Stimulated activated naive CD8-positive, alpha-beta T cell treated with anti-CD3 and anti-CD28 coated beads, Interleukin-15, Interleukin-2, amounts not matched to agents 100 U/mL and 50 U/mL, for 24 hours (primary cell): Measurements from ENCODE around the gene NKD2.
"Not testable (repeated sequence)": the region's sequence is repeated elsewhere in the genome, so short reads cannot be mapped to it uniquely, and the experiment has no call there.

Source experiments
- ATAC-seq: fragments of 150-1000 bp; cut with Tn5 transposase; one replicate; pipeline ENCODE4 v1.10.0; 2021
- DNase-seq: peaks from one replicate; pipeline ENCODE4 v3.0.0; 2021

The NKD2 gene

DNA sequence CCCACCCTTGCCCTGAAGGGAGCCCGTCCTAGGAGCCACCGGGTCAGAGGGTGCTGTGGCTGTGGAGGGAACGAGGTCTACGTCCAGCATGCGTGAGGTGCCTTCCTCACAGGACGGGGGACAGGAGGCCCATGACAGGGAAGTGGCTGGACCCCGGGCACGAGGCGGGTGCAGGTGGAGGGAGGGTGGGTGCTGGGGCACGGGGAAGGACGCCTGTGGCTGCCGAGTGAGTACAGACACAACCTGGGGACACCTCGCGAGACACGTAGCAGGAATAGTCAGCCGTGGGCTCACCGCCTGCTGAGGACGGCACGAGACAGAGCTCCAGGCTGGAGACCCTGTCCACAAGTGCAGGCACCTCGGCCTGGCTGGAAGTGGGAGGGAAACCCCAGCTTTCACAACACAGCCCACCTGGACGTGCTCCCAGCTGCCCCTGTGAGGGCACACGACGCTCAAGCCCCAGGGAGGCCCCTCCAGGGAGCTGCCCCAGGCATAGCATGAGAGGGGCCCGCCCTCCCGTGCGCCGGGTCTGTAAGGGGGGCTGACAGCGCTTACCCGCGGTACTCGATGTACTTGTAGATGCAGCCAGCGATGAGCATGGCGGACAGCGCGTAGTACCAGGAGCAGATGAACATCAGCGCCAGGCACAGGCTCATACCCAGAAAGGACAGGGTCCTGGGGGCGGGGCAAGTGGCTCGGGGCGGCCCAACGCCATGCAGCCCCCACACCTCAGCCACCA lies 66.4 kb downstream of the NKD2 start:
- no peak for ATAC-seq
- DNase-seq = no peak

DNA sequence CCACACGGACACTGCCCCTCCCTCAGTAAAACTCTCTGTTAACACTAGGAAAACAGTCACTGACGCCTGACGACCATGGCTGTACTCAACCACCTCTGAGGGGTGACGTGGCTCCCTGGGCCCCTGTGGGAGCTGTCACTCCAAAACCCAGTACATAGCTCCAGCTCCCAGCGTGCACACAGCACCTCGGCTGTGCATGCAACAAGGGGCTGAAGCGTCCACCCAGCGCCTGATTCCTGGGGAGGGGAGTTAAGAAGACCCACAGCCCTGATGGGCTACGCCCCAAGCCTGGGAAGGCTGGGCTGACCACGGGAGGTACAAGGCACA lies 66.9 kb downstream of the NKD2 start:
- ATAC-seq = no peak
- DNase-seq = no peak

DNA sequence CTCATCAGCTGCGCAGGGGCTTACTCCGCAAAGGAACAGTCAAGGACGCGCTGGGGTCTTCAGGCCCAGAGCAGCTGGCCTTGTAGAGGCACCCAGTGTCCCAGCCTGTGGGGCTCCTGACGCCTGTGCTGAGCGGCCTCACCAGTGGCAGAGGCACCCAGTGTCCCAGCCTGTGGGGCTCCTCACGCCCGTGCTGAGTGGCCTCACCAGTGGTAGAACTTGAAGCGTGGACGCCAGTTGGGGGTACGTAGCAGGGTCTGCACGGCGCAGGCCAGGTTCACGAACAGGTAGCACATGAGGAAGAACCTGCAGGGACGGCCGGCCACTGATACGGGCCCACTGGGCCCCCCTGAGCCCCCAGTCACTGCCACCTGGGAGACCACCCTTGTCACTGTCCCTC lies 67.3 kb downstream of the NKD2 start:
- ATAC-seq = no peak
- no peak for DNase-seq

DNA sequence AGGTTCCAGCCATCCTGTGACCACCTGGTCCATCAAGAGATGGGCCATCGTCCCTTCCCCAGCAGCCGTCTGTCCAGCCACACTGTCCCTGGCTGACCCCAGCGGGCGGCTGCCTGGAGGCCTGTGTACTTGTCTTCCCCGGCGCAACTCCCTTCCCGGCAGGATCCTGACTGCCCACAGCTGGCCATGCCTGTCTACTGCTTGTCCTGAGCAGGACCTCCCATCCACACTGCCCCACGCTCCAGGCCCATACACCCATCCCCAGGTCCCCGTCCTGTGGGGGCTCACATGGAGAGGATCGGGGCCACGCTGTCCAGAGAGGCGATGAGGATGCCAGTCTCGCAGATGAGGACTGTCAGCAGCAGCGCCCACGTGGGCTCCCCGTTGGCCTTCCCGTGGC lies 67.8 kb downstream of the NKD2 start:
- no peak for DNase-seq
- no peak for ATAC-seq

DNA sequence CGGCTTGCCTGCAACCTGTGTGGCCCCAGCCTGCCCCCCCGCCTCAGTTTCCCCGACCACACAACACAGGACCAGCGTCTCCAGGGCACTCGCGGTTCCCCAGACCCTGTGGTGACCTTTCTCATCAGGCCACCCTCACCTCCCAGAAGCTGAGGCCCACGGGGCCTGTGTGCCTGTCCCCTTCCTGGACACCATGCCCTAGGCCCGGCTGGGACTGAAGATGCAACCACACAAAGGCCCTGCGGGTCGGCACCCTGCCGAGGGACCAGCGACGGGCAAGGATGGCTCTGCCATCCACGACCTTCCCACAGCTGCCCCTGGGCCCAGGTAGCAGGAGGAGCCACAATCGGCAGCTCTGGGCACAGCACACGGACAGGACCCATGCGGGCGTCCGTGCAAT lies 68.4 kb downstream of the NKD2 start:
- no peak for DNase-seq

DNA sequence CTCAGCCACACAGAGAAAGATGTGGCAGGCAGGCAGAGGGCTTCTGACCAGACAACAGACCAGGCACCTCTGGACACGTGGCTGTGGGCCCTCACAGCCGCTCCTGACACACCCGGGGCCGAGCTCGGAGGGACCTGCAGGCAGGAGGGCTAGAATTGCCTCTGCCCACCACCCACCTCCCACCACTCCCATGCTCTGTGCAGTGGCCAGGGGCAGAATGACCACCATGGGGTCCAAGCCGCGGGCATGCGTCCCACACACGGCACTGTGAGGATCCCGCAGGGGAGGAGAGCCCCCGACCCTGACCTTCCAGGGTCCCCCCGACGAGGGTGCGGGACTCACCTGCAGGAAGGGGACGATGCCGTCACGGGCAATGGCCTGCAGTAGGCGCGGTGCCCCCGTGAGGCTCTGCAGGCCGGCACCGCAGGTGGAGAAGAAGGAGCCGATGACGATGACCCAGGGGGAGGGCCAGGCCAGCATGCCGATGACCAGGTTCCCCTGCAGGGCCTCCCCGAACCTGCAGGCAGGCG lies 69.0 kb downstream of the NKD2 start:
- ATAC-seq = no peak
- DNase-seq = no peak

More for the DNA sequence above, 68.4 kb downstream of the NKD2 start:
- no peak for ATAC-seq

DNA sequence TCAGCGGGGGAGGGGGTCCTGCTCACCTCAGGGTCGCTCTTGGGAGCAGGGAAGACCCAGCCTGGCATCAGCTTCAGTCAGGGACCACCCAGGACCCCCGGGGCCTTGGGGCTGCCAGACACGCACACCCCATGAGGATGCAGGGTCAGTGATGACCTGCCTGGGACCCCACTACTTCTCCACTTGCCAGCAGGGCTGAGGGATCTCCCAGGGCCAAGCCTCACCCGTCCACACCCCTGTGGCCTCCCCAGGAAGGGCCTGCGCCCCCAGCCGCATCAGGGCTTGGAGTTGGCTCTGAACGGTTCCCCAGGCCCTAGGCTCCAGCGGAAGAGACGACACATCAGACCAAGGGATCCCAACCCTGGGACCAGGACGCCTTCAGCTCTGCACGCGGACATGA lies 69.6 kb downstream of the NKD2 start:
- DNase-seq = no peak
- no peak for ATAC-seq

DNA sequence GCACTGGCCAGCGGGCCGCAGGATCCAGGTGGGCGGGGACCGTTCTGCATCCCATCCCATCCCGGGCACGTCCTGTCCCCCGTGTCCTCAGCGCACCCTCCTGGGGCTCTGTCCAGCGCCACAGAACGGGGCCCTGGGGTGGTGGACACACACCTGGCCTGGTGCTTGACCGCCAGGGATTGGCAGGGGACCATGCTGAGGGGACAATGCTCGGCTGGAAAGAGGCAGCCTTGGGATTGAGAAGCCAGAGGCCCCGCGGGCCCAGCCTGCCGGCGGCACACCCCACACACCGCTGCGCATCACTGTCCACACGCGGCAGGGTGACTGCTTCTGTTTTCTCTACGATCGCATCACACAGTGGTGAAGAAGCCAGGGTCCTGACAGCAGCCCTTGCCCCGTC lies 70.2 kb downstream of the NKD2 start:
- no peak for DNase-seq
- ATAC-seq = no peak

DNA sequence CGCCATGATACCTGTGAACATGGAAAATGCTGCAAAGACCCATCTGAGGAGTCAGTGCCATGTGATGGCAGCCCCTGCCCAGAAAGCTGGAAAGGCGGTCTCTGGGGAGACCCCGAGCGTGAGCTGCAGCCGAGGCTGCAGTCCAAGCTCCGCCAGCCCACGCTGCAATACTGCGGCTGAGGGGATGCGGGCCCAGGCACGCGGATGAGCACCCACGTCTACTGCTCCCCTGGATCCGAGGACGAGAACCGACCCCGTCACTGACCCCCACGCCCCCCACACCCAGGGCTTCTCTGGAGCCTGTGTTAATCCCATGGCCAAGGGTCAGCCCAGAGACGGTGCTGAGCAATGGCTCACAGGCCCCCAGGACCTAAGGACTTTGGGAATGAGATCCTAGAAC lies 70.9 kb downstream of the NKD2 start:
- DNase-seq (no peak), ATAC-seq (no peak)

DNA sequence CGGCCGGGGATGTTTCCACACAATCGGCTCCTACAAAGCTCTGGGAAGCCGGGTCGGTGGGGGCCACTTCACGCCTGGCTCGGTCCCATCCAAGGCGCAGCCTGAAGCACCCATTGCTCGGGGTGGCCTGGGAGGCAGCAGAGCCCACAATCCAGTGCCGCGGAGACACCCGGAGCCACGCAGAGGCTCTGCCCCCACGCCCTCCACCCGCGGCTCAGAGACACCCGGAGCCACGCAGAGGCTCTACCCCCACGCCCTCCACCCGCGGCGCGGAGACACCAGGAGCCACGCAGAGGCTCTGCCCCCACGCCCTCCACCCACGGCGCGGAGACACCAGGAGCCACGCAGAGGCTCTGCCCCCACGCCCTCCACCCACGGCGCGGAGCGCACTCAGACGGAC lies 71.4 kb downstream of the NKD2 start:
- DNase-seq = no peak
- no peak for ATAC-seq

DNA sequence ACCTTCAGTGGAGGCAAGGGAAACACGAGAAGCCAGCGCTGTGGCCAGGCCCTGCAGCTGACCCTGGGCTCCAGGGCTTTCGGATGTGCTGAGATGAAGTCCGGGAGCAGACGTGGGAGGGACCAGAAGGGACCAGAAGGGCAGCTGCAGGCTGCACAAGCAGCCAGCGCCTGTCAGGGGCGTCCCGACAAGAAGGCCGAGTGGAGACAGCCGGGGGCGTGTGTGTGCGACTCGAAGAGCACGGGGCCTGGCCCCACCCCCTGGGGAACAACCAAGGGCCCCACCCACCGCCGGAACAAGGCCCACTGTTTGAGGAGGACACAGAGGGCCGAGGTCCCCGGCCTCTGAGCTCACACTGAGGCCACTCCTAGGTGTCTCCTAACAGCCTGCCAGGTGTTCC lies 71.8 kb downstream of the NKD2 start:
- no peak for ATAC-seq
- no peak for DNase-seq

DNA sequence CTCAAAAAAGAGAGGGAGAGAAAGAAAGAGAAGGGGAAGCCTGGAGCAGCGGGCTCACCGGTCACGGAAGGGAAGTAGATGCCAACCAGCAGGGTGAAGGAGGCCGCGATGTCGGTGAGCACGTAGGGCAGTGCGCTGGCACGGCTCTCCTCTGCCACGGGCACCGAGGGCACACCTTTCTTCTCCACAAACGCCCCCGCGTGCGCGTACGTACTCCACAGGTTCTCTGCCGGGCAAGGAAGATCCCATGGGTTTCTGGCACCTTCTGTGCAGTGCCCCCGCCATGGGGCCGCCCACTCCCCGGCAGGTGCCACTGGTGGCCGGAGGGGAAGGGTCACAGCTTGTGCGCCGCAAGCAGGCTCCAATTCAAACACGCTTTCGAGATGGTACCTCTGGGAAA lies 72.9 kb downstream of the NKD2 start:
- no peak for DNase-seq
- ATAC-seq = no peak

DNA sequence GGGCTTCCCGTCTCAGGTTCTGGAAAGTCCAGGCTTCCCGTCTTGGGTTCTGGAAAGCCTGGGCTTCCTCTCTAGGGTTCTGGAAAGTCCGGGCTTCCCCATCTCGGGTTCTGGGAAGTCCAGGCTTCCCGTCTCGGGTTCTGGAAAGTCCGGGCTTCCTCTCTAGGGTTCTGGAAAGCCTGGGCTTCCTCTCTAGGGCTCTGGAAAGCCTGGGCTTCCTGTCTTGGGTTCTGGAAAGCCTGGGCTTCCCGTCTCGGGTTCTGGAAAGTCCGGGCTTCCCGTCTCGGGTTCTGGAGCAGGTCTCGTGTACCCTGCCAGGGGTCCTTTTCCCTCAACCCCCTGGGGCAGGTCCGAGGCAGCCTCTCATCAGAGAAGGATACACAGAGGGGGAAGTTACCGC lies 74.4 kb downstream of the NKD2 start:
- not testable (repeated sequence) for ATAC-seq, DNase-seq

DNA sequence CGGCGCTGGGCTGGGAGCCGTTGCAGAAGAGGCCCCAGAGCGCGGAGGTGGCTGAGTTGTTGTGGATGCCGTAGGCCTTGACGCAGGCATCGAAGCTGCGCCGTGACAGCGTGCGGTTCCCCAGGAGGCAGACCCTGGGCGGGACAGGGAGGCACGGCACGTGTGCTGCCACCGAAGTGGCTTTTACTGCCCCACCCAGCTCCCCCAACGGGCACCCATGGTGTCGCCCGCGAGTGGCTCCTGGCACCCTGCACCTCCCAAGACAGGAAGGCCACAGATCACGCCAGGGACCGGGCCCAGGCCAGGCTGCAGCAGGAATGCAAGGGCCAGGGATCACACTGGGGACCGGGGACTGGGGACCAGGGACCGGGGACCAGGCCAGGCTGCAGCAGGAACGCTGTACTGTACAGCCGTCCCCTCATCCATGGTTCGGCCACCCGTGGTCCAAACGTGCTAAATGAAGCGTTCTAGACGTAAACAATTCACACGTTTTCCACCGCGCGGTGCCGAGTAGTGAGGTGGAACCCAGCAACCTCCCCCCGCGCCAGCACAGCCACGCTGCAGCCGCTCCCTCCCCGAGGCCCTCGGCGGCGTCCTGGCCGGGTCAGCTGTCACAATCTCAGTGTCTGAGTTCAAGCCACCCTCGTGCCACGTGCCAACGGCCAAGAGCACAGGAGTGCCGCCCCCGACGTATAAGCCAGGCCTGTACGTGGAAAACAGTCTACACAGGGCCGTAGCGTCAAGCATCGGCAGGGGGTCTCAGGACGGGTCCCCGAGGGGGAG lies 75.4 kb downstream of the NKD2 start:
- ATAC-seq = no peak
- no peak for DNase-seq

DNA sequence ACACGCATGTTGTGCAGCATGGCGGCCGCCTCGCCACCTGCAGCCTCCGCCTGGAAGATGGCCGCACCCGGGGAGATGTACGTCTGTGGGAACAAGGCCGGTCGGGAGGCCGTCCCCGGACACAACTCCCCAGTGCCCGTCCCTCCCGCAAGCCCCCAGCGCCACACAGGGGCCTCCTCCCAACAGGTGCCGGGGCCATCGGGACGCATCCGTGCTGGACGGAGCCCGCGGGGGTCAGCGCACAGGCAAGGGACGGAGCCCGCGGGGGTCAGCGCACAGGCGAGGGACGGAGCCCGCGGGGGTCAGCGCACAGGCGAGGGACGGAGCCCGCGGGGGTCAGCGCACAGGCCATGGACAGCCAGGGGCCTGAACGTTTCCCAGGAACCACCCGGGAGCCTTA lies 76.8 kb downstream of the NKD2 start:
- ATAC-seq (no peak), DNase-seq (no peak)

DNA sequence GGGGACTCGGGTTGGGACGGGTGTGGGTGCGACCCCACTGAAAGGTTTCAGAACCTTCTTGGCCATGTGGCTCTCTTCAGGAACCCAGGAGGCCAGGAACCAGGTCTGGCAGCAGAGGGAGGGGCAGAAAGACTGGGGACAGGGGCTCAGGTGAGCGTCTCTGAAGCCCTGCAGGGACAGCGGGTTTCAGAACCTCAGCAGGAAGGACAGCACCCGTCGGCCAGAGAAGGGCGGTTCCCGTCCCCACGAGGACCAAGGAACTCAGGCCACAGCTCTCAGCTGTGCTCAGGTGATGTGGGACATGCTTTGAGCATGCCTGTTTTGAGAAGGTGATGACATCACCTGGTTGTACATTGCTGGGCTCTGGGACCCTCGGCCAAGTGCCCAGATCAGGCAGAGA lies 77.5 kb downstream of the NKD2 start:
- ATAC-seq (no peak), DNase-seq (no peak)

DNA sequence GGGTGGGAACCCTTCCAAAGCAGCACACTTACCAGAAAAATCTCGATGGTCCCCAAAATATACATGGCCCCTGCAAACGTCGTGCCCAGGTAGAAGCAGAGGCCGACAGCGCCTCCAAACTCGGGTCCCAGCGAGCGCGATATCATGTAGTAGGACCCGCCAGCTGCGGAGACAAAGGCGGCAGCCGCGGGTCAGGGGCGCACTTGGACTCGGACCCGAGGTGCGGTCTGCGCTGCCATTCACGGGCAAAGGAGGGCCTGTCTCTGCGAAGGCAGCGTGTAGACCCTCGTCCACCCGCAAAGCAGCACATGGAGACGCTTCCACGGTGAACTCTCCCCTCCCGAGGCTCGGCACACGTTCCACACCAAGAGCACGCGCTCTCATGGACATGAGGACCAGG lies 78.3 kb downstream of the NKD2 start:
- ATAC-seq = no peak

DNA sequence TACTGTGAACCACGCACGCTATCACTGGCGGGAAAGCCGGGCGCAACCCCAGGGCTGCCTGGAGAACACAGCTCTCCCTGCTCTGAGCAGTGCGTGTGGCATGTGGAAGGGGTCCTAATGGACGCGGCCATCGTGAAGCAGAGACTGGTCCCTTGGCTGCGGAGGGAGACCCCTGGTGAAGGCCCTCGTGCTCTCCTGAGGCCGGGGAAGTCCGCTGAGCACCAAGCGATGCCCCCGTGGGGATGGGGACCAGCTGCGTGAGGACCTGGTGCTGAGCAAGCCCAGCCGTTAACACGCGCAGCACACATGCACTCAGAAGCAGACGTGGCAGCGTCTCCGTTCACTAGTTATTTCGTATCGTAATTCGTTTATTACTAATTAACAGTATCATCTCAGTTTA lies 78.8 kb downstream of the NKD2 start:
- ATAC-seq (no peak), DNase-seq (no peak)

More for the DNA sequence above, 78.3 kb downstream of the NKD2 start:
- no peak for DNase-seq

DNA sequence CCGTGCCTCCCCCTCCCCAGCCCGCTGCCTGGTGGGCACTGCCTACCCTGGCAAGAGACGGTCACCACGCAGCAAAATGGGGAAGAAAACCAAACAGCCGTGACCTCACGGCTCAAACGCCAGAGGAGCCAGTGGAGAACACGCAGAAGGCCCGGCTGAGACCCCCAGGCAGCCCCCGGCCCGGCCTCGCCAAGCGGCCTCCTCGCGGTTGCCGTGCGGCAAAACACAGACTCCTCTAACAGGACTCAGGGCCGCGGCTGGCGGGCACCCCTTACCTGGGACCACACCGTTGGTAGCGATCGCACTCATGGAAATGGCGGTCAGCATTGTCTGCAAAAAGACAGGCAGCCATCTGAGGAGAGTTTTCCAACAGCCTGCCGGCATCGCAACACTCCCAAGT lies 79.4 kb downstream of the NKD2 start:
- DNase-seq = no peak
- no peak for ATAC-seq
